ENCODE measurements around the gene TMEM184B.

TMEM184B gene

DNA sequence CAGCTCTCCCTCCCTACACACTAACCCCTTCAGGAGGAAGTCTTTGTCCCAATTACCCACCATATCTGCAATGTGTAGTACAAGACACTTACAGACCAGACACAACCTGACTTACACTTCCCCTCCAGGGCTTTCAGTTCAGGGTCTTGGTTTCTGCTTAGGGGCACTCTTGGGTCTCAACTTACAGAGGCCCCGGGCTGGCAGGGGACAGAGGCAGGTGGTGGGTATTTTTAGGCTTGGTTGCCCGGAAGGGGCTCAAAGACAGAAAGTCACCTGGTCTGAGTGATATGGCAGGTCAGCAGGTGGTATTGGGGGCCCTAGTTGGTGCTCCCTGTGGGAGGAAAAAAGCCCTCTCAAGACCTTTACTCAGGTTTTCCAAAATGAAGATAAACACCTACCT lies 3.4 kb upstream of the TMEM184B start:
- DNase-seq (ENCODE audit: low read depth in 3 of 3) = no peak

DNA sequence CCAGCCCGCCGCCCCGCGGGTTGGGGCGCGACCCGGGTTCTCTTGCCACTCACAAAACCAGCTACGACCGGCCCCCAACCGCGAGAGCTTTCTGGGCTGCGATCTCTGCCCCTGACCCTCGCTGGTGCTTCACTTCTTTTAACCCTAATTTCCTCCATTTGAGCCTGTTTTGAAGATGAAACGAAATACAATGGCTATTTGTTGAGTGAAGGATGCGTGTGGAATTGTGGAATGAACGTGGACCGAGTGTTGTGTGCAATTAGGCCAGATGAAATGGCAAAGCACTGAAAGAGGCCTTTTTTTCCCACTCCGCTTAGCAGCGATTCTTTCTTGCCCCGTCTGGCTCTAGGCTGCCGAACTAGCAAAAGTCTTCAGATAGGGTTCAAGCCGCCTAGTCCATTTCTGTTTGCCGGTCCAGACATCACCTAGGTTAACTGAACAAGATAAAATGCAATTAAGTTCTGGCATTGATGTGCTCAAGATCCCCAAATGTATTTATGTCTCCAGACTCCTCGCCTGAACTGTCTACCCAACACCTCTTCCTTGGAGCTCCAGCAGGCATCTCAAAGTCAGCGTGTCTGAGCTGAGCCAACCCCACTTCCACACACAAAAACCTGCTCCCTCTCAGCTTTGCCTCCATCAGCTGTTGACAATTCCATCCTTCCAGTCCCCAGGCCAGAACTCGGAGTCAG lies 471 bp upstream of the TMEM184B start:
- DNase-seq (ENCODE audit: low read depth in 3 of 3) = no peak

DNA sequence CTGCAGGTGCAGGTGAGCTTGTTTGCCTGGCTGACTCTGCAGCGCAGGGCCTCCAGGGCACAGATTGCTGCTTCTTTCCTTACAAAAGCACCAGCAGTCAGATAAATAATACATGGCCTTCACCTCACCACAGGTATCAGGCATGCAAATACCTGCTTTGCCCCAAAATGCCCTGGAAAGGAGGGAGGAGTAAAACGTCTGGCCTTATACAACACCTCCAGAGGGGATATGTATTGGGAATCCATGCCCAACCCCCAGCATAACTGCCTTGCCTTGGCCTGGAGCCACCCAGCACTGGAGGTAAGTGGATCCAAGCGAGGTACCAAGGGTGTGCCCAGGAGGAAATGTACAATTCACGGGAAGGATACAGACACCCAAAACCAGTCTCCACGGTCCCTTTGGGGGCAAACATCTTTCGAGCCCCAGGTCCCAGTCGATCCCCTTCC lies 860 bp downstream of the TMEM184B start:
- no peak for DNase-seq (ENCODE audit: low read depth in 3 of 3)

DNA sequence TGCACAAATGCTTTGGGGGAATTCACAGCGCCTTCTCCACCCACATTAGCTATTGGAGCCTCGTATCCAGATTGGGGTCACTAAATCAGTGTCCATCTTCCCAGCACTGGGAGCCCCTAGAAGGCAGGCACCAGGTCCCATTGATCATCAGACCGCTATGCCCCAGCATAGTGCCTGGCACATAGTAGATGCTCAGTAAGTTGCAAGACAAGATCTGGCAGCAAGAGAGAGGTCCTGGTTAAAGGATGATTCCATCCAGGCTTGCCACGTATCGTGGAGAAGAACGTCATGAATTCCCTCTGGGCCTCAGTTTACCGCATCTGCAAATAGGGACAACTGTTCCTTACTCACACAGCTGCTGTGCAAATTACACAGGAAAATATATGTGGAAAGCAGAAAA lies 1.7 kb downstream of the TMEM184B start:
- no peak for DNase-seq (ENCODE audit: low read depth in 3 of 3)

DNA sequence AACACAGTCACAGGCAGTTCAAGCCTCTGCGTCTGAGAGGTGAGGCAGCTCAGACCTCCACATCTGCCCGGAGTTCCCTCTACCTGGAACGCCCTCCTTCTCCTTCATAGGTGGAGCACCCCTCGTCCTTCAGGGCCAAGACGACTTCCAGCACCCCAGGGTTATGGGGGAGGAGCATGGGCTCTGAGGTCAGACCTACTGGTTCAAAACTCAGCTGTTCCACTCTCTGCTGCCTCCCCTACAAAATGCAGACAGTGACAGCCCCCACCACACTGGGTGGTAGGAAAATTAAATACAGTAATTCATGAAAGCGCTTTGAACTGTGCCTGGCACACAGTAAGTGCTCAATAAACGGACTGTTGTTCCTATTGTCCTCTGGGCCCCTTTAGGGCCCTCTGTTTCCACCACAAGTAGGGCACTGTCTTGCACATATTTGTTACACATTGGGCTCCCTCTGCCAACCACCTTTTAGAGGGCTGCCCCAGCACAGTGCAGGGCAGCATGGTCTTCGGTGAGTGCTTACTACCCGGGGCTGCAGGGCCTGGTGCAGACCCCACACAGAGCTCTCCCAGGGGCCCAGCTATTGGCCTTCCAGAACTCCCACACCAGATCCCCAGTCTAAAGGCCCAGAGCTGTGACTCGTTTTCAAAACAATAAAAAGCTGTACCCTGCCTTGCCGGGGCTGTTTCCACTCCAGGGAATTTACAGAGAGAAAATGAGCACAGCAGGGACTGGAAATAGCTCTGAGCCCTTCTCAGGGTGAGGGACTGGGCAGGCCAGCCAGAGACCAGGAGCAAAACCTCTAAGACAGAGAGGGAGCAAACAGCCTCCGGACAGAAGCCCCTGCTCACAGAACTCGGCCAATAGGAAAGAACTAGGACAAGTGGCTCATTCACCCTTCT lies 2.5 kb downstream of the TMEM184B start:
- DNase-seq (ENCODE audit: low read depth in 3 of 3) = no peak

DNA sequence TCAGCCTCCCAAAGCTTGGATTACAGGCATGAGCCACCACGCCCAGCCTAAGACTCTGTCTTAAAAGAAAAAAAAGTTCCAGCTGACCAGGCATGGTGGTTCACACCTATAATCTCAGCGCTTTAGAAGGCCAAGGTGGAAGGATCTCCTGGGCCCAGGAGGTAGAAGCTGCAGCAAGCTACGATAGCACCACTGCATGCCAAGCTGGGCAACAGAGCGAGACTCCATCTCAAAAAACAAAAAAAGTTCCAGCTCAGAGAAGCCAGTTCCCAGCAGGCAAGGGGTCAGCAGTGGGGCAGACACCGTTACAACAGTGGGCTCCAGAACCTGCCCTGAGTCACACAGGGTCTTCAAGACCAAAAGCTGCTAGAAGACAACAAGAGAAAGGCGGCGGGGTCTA lies 3.3 kb downstream of the TMEM184B start:
- no peak for DNase-seq (ENCODE audit: low read depth in 3 of 3)

DNA sequence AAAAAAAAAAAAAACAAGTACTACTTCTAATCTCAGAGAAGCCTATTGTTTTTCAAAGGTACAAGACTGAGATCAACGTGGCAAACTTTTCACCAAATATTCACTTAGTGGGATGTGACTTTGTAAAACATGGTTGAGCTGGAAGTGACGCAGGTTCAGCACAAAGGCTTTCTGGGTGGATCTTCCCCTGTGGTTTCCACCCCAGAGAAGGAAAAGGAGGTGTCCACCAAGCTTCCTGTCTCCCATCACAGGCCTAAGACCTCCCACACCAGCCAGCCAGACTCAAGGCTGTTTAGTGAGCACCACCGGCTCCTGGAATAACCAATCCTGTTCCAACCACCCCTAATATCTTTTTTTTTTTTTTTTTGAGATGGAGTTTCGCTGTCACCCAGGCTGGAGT lies 5.7 kb downstream of the TMEM184B start:
- DNase-seq (ENCODE audit: low read depth in 3 of 3) = peak in 2 of 3 experiments; percentile 30 to 35

DNA sequence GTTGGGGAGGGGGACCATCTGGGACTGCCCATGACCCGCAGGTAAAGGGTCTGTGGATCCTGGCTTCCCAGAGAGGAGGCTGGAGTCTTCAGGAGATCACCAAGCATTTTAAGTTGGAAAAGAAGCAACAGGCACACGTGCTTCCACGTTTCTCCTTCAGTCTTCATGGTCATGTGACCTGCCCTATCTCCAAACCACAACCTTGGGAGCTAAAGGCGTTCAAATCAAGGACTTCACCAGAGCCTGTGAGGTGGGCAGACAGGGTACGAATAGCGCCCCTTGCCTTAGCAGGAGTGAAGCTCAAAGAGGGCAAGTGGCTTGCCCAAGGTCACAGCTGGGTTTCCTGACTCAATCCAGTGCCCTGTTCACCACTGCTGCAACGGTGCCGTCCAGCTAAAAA lies 6.7 kb downstream of the TMEM184B start:
- DNase-seq (ENCODE audit: low read depth in 3 of 3) = no peak

DNA sequence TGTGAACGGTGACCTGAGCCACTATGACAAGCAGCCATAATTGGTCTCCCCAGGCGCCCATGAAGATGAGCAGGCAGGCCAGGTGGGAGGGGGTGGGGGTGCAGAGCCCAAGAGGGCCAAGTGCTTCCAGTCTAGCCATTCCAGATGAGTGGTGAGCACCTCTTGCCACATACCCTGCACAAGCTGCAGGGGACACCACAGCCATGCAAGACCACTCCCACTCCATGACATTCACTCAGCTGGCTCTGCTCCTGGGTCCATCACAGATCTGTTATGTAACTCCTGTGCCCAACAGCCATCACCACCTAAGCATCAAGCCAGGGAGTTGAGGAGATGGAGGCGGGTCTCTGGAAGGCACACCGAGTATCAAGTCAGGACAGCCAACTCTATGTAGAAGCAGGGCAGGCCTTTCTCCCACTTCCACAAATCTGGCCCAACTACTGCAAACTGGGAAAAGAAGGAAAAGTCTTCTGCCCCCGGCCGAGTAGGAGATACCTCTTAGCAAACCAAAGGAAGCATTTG lies 8.4 kb downstream of the TMEM184B start:
- no peak for DNase-seq (ENCODE audit: low read depth in 3 of 3)

DNA sequence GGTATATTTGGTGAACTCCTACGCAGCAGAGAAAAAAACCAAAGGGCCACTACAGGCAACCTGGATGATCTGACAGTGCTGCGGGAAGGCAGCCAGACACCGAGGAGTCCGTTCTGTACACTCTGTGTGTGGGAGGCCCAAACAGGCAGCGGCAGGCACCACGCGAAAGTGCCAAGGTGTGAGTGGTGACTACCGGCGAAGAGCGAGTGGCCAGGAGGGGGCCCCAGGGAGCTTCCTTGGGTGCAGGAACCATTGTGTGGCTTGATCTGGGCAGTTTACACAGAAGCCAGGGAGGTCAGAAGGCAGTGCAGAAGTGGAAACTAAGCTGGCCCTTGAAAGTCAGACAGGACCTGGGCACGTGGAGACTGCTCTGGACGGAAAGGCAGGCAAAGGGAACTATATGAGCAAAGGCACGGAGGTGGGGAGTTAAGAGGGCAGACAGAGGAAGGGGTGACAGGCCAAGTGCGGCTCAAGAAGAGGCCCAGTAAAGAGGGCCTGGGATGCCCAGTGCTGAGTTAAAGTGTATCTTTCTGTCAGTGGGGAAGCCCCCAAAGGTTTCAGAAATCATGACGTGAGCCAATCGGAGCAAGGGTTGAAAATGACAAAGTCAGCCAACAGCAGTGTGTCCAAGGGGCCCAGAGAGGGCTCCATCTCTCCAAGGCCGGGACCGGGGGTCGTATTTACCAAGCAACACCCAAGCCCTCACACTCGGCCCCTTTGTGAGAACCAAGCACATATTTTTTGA lies 10.6 kb downstream of the TMEM184B start:
- DNase-seq (ENCODE audit: low read depth in 3 of 3) = peak in 1 of 3 experiments; percentile 37

DNA sequence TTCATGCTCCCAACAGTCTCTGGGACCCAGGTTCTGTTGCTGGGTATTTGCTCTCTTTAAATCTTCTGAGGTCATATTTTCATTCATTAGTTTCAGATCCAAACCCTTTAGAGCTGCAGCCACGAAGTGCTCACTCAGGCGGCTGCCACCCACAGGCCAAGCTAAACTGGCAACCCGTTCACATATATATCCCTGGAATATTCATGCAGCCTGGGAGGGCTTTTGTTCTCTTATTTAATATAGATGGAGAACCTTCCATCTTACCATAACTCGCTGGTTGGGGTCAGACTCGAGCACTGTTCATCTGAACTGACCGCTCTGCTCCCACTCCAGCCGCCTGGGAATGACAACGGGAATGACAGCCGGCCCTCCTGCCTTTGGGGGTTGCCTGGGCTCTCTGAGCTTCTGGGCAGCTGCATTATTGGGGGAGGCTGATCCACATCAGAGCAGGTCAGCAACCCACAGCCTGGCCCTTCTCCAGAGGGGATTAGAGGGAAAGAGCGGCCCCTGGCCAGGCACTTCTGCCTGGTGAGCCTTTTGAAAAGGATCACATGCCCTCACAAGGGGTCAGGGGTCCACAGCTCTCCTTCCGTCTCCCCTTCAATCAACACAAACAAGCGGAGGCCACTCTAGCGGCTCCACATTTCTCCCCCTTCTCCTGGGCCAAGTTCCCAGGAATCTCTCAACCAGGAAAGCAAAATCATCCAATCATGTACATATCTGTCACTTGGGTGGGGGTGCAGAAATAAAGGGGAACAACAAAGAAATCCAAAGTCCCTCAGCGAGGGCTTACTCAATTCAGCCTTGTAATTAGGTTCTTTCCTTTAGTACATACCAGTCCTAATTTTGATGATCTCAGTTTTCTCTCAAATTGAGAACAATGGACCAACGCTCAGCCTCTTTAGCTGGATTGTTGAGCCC lies 11.8 kb downstream of the TMEM184B start:
- no peak for DNase-seq (ENCODE audit: low read depth in 3 of 3)

DNA sequence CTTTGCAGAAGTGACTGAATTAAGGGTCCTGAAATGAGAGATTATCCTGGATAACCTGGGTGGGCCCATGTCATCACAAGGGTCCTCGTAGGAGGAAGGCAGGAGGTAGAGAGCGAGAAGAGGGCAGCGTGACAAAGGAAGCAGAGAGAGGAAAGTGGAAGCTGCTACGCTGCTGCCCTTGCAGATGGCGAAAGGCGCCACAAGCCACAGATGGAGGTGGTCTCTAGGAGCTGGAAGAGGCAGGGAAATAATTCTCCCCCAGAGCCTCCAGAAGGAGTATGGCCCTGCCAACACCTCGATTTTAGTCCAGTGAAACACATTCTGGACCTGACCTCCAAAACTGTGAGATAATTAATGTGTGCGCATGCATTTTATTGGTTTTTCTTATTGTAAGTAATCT lies 13.4 kb downstream of the TMEM184B start:
- DNase-seq (ENCODE audit: low read depth in 3 of 3) = no peak

DNA sequence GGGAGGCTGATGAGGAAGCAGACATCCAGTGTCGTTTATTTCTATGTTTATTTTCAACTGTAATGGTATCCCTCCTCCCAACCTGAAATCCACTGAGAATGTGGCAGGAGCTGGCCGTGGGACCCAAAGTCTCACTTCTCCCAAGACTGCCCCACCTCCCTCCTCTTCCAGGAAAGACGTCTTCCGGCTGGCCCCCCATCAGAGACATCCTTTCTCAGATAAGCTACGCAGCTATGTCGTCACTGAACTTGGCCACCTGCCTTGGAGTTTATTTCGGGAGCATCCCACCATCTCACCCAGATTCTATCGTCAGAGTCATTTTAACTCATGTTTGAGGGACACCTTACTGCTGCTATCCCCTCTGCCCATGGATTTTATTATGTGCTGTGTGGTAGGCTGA lies 13.9 kb downstream of the TMEM184B start:
- no peak for DNase-seq (ENCODE audit: low read depth in 3 of 3)

DNA sequence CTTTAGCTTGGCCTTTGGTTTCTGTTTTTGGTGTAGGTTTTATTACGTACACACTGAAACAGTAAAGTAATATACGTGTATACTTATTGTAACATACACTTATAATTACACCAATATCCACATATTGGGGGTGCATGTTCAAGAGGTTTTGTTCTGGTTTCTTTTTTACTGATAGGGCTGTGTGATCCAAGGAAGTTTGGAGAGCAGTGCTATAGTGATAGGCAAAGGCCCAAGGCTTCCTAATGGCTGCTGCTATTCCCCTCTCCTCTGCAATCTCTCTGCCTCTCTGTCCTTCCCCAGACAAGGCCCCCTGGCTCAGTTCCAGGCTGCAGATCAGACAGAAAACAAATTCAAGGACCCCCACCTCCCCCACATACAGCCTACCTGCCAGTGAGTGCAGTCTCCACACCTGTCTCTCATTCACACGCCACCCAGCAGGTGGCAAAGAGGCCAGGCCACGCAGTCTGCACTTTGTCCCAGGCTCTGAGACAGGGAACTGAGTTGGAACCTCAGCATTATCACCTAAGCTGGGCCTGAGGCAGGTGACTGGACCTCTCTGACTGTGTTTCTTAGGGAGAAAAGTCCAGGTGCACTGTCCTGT lies 15.1 kb downstream of the TMEM184B start:
- DNase-seq (ENCODE audit: low read depth in 3 of 3) = no peak

DNA sequence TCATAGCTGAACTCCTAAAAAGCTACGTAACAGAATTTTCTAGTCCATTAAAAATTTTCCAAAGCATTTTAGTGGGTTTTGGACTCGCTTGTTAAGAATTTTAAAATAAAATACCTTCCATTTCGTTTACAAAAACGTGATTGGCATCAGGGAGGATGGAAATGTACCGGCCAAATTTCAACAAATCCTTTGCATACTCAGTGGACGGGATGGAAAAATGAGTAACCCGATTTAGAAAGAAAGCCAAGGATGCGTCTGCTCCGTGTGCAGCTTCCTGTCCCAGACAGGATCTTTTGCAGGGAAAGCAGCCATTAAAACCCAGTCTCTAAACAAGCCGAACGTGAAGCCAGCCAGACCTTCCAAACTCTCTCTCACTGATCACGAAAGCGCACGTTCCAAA lies 15.6 kb downstream of the TMEM184B start:
- DNase-seq (ENCODE audit: low read depth in 3 of 3) = no peak

DNA sequence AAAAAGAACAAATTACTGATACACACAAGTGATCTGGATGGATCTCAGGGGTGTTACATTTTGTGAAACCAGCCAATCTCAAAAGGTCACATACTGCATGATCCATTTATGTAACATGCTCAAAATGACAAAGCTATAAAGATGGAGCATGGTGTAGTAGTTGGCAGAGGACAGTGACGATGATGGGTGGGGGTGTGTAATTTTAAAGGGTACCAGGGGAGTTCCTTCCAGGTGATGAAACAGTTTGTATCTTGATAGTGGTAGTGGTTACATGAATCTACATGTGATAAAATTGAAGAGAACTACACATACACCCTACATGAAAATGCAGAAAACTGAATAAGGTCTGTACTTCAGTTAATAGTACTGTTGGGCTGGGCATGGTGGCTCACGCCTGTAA lies 17.1 kb downstream of the TMEM184B start:
- DNase-seq (ENCODE audit: low read depth in 3 of 3) = no peak

DNA sequence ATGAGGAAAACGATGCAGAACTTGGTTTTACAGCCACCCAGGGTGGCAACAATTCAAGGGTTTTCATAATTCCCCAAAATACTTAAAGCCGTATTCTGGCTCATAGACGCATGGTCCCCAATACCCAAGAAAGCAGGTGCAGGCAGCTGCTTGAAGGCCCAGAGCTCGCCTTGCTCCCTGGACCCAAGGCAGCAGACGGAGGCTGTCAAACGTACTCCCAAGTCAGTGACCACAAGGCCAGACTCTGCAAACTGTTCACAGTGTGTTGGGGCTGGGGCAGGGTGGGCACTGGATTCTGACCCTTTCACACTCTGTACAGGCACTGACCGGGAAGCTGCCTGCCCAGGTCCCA lies 21.5 kb downstream of the TMEM184B start:
- DNase-seq (ENCODE audit: low read depth in 3 of 3) = no peak

DNA sequence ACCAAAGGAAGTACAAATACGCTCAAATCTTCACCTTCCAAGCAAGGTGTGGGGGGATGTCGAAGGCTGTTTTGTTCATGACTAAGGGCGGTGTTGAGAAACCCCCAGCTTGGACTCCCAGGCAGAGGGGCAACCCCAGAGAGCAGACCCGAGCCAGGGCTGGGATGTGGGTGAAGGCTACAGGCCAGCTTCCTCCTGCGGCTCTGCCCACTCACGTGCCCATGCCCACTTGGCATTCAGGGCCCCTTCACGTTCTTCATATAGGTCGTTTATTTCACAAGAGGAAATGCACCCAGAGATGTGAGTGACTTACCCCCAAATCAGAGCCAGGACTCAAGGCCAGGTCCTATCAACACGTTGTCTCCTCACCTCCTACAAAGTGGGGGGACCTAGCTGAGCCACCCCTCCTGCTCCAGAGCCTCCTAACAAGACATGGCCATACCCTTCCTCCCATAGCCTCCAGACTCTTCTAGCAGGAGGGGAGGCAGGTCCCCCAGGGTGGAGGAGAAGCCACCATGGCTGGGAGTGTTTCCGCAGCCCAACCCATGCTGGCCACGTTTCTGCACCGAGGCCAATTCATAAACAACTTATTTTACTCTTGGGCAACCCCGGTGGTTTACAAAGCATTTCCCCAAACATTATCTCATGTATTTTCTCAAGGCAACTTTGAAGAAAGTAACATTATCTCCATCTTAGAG lies 22.0 kb downstream of the TMEM184B start:
- no peak for DNase-seq (ENCODE audit: low read depth in 3 of 3)

DNA sequence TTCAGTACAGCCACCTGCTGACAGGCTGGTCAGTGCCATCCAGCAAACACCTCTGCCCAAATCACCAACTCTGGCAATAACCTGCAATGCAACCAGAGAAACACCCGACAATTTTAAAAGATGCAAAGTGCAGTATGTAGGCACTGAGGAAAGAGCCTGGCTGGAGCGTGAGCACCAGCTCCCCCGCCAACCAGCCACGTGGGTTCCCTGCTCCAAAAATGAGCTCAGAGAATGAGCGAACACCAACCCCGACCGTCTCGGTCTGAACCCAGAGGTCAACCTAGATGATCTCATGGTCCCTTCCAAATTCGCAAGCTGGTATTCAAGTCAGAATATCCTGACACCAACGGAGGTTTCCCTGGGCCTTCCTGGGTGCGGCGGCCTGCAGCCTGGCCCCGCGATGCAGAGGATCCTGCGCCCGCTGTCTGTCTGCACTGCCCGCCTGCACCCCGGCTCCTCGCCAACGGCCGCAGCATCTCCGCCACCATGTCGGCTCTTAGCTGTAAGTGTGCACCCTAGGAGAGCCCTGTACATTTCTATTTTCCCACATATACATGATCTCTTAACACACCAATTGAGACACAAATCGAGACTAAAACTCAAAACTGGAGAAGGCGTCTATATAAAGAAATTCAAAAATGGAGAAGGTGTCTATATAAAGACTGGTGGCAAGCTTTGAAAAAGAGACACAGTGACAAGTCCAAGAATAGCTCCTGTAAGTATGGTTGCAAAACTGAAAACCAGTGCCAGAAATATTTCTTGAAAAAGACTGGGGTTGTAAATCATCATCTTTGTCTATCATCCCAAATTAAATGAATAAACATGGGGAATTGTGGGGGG lies 22.8 kb downstream of the TMEM184B start:
- DNase-seq (ENCODE audit: low read depth in 3 of 3) = no peak
